ENCODE measurements around the gene PLAAT5.
"Not testable (repeated sequence)": the region's sequence is repeated elsewhere in the genome, so short reads cannot be mapped to it uniquely, and the experiment has no call there.

The PLAAT5 gene

GRCh38 chr11:63445720-63446119 is 45.2 kb downstream of the PLAAT5 start:
- TF ChIP-seq, protein P1, sequence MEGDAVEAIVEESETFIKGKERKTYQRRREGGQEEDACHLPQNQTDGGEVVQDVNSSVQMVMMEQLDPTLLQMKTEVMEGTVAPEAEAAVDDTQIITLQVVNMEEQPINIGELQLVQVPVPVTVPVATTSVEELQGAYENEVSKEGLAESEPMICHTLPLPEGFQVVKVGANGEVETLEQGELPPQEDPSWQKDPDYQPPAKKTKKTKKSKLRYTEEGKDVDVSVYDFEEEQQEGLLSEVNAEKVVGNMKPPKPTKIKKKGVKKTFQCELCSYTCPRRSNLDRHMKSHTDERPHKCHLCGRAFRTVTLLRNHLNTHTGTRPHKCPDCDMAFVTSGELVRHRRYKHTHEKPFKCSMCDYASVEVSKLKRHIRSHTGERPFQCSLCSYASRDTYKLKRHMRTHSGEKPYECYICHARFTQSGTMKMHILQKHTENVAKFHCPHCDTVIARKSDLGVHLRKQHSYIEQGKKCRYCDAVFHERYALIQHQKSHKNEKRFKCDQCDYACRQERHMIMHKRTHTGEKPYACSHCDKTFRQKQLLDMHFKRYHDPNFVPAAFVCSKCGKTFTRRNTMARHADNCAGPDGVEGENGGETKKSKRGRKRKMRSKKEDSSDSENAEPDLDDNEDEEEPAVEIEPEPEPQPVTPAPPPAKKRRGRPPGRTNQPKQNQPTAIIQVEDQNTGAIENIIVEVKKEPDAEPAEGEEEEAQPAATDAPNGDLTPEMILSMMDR (IDR thresholded peaks at IDR 0.05; ENCODE audit: extremely low read depth, missing control alignments): no peak

GRCh38 chr11:63445118-63445517 is 45.8 kb downstream of the PLAAT5 start:
- TF ChIP-seq, protein P1 (IDR thresholded peaks at IDR 0.05; ENCODE audit: extremely low read depth, missing control alignments): no peak
- DNase-seq (ENCODE audit: low spot score): no peak

More at GRCh38 chr11:63445720-63446119, 45.2 kb downstream of the PLAAT5 start:
- no peak for DNase-seq (ENCODE audit: low spot score)

DNA sequence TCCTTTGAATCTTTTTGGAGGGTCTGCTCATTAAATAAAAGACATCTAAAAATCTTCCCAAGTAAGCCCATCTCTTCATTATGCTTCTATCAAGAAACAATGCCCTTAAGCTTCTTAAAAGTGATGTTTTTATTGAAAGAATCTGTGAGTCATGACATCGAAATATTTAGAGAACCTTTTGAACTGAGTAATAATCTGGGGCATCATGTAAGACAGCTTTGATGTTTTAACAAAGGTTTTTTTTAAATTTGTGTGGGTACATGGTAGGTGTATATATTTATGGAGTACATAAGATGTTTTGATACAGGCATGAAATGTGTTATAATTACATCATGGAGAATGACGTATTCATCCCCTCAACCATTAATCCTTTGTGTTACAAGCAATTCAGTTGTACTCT is 46.8 kb downstream of the PLAAT5 start:
- TF ChIP-seq, protein P1 (IDR thresholded peaks at IDR 0.05; ENCODE audit: extremely low read depth, missing control alignments): no peak
- DNase-seq (ENCODE audit: low spot score): no peak

- no peak for DNase-seq (ENCODE audit: low spot score)
- TF ChIP-seq, protein P1 (IDR thresholded peaks at IDR 0.05; ENCODE audit: extremely low read depth, missing control alignments): no peak
Observed at GRCh38 chr11:63443714-63444113, 47.3 kb downstream of the PLAAT5 start.

GRCh38 chr11:63435831-63436230 is 55.1 kb downstream of the PLAAT5 start:
- not testable (repeated sequence) for DNase-seq (ENCODE audit: low spot score)

GRCh38 chr11:63435351-63435750 is 55.6 kb downstream of the PLAAT5 start:
- not testable (repeated sequence) for DNase-seq (ENCODE audit: low spot score)

DNA sequence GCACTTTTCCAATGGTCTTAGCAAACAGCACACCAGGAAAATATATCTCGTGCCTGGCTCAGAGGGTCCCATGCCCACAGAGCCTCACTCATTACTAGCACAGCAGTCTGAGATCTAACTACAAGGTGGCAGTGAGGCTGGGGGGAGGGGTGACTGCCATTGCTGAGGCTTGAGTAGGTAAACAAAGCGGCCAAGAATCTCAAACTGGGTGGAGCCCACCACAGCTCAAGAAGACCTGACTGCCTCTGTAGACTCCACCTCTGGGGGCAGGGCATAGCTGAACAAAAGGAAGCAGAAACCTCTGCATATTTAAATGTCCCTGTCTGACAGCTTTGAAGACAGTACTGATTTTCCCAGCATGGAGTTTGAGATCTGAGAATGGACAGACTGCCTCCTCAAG is 60.2 kb downstream of the PLAAT5 start:
- not testable (repeated sequence) for DNase-seq (ENCODE audit: low spot score)

GRCh38 chr11:63427971-63428508 is 62.9 kb downstream of the PLAAT5 start:
- TF ChIP-seq, protein P1 (IDR thresholded peaks at IDR 0.05; ENCODE audit: extremely low read depth, missing control alignments): no peak
- no peak for DNase-seq (ENCODE audit: low spot score)

DNA sequence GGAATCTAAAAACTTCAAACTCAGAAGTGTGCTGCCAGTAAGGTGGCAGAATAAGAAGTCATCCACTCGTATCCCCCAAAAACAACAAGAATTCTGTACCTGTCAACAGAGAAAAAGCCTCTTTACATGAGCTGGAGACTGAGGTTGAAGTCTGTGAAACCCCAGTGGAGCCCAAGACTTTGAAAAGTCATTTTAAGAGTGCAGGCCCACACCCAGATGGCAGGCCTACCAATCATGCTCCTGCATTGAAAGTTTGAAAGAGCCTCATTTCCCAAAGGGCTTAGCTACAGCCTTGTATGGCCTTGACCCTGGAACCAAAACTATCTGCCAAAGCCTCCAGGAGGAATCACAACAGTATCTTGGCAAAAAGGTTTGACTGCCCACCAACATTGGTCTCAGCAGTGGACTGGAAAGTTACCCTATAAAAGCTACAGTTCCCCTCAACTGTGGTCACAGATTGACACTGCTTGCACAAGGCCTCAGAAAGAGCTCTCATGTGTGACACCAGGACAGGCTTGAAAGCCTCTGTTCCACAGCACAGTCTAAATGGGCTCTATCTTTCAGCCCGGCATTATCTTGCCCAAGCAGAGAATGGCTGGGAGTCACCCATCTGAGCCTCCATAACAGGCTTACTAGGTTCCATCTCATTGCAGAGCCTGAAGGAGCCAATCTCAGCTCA is 73.7 kb downstream of the PLAAT5 start:
- TF ChIP-seq, protein P1 (IDR thresholded peaks at IDR 0.05; ENCODE audit: extremely low read depth, missing control alignments): no peak
- DNase-seq (ENCODE audit: low spot score): no peak
